GM18951 (cell line): ENCODE results near the gene JPH3.
"Not testable (repeated sequence)": the region's sequence is repeated elsewhere in the genome, so short reads cannot be mapped to it uniquely, and the experiment has no call there.

Experiments
- POLR2A ChIP-seq: IDR thresholded peaks from 4 replicates; pipeline ENCODE4 v1.6.1; 2011; ENCODE audit warnings: mild to moderate bottlenecking; ENCODE audit not compliant: insufficient read length, insufficient read depth; ENCODE audit errors: extremely low read depth
- in situ Hi-C: fragments of 300-500 bp; cut with MboI; formaldehyde crosslinking; loops from one replicate; pipeline ENCODE4 v1.12.0; 2022; ENCODE audit warnings: low sequenced_read_pairs, mixed read lengths, inconsistent platforms; ENCODE audit not compliant: unreplicated experiment

Gene JPH3

DNA sequence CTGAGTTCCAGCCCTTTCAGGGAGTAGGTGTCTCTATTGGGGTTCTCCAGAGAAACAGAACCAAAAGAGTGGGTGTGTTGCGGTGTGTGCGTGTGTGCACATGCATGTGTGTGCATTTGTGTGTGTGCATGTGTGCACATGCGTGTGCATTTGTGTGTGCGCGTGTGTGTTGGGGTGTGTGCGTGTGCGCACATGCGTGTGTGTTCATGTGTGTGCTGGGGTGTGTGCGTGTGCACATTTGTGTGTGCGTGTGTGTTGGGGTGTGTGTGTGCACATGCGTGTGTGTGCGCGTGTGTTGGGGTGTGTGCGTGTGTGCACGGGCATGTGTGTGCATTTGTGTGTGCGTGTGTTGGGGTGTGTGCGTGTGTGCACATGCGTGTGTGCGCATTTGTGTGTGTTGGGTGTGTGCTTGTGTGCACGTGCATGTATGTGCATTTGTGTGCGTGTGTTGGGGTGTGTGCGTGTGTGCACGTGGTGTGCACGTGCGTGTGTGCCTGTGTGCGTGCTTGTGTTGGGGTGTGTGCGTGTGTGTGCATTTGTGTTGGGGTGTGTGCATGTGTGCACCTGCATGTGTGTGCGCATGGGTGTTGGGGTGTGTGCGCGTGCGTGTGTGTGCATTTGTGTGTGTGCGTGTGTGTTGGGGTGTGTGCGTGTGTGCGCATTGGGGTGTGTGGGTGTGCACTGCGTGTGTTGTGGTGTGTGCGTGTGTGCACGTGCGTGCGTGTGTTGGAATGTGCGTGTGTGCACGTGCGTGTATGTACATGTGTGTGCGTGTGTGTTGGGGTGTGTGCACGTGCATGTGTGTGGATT is 38.4 kb upstream of the JPH3 start:
- no peak for TF ChIP-seq POLR2A
- in situ Hi-C loops, result no loop called here

DNA sequence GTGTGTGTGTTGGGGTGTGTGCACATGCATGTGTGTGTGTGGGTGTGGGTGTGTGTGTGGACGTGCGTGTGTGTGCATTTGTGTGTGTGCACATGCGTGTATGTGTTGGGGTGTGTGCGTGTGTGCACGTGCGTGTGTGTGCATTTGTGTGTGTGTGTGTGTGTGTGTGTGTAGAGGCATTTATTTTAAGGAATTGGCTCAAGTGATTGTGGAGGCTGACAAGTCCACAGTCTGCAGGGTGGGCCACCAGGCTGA is 37.9 kb upstream of the JPH3 start:
- TF ChIP-seq POLR2A, result no peak
- in situ Hi-C loops, result no loop called here

GRCh38 chr16:87569601-87570571 is 32.4 kb upstream of the JPH3 start:
- in situ Hi-C loops, result no loop called here
- TF ChIP-seq POLR2A, result no peak

DNA sequence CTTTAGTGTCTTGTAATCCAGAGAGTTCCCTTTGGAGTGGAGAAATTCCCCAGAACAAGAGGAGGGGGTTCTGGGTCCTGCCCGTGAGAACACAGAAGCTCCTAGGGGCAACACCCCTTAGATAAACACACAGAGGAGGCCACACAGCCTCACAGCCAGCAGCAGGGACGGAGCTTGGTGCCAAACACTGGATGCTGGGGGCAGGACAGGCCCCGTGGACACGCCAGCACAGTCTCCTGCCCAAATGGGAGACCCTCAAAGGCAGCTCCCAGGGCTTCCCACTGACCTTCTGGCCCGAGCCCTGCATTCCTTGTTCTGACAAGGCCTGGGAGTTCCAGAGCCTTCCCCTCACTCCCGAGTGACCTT is 31.8 kb upstream of the JPH3 start:
- in situ Hi-C loops, result no loop called here
- TF ChIP-seq POLR2A, result no peak

- in situ Hi-C loops, result no loop called here
These were observed 31.1 kb upstream of the JPH3 start for GRCh38 chr16:87570938-87571867.

GRCh38 chr16:87571868-87572244 is 30.5 kb upstream of the JPH3 start:
- in situ Hi-C loops, result no loop called here
- TF ChIP-seq POLR2A, result no peak

More at GRCh38 chr16:87570938-87571867, 31.1 kb upstream of the JPH3 start:
- TF ChIP-seq POLR2A, result no peak

DNA sequence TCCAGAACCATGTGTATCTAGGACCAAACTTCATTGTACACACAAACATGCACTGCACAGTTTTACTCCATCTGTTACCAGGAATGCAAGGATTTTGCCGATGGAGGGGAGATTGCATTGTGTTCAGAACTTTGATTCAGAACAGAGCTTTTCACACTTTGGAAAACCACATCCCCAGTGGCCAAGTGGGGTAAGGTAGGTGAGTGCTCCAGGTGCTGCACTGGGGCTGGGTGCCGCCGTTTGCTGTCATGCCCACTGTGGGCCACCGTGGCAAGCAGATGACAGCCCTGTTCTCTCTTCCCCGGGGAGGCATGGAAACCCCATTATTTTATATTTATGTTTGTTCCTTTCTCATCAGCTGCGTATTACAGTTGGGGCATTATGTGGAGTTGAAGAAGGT is 29.3 kb upstream of the JPH3 start:
- in situ Hi-C loops, result no loop called here
- TF ChIP-seq POLR2A, result no peak

DNA sequence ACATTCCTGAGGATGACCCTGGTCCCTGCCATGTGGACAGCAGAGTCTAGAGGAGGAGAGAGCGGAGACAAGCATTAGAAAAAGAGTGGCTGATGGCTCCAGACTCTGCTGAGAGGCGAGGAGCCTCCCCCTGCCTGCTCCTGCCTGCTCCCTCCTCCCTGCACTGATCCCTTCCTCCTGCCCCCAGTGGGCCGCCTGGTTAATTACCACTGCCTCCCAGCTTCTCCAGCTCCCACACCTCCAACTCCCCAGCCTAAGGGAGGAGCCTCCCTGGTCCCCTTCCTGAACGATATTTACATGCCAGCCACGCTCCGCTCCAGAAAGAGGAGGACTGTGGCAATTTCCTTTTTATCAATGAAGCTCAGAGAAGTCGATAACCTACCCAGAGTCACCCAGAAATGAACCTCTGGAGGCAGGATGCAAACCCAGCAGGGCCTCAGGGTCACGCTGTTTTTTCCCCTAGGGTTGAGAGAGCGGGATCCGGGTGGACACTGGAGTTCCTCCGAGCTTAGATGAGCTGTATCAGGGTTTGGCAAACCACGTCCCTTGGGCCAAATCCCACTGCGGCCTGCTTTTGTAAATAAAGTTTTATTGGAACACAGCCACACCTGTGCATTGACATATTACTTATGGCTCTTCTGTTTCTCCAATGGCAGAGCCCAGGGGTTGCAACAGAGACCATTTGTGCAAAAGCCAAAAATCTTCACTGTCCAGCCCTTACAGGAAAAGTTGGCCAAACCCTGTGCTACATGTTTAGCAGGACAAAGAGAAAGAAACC is 27.1 kb upstream of the JPH3 start:
- in situ Hi-C loops, result no loop called here

DNA sequence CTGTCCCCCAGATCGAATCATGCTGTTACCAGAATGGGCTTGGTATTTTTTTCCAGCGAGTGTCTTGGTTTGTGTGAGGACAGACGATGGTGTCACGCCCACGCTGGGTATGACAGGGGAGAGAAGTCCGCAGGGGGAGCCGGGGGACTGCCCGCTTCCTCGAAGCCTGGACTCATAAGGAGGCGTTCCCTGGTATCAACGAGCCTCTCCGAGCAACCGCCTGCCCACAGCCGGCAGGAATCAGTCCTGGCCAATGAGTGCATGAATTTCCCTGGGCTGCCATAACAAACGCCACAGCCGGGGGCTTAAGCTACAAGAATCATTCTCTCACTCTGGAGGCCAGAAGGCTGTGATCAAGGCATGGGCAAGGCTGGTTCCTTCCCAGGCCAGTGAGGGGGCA is 26.1 kb upstream of the JPH3 start:
- TF ChIP-seq POLR2A, result no peak
- in situ Hi-C loops, result no loop called here

More for the DNA sequence above, 27.1 kb upstream of the JPH3 start:
- TF ChIP-seq POLR2A, result no peak

- in situ Hi-C loops, result not testable (repeated sequence)
These were observed 24.0 kb upstream of the JPH3 start for GRCh38 chr16:87578142-87578930.

DNA sequence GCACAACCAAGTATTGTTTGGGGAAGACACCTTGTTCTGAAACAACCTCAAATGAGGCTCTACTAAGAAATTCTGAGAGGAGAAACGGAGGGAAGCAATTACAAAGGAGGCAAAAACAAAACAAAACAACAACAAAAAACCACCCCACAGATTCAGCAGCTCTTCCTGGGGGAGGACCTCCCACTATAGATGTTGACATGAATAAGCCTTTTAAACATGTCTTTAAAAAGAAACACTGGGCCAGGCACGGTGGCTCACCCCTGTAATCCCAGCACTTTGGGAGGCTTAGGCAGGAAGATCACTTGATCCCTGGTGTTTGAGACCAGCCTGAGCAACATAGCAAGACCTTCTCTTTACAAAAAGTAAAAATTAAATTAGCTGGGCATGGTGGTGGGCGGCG is 22.6 kb upstream of the JPH3 start:
- no peak for TF ChIP-seq POLR2A
- in situ Hi-C loops, result no loop called here

GRCh38 chr16:87580855-87581261 is 21.4 kb upstream of the JPH3 start:
- no peak for TF ChIP-seq POLR2A
- in situ Hi-C loops, result no loop called here
